ENCODE data around the gene DEAF1.

The DEAF1 gene

DNA sequence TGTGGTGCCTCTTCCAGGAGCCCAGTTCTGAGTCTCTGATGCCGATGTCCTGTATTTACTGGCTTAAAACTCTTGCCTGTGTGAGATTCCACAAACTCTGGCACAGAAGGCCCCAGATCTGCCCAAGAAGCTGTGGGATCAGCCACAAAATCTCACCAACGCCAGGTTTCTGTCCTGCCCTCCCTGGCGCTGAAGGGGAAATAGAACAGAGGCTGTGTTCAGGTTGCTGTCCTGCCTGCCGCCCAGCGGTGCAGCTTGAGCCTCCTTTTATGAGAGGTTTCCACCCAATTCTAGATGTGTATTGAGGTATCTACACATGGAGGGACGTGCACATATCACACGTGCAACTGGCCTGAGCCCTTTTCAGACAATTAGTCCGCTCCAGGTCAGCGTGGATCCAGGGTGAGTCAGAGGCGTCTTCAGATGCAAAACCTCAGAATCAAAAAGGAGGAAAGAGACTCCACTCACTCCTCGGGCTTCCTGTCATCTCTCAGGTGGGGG is 2.8 kb upstream of the DEAF1 start:
- TF ChIP-seq, protein P1, sequence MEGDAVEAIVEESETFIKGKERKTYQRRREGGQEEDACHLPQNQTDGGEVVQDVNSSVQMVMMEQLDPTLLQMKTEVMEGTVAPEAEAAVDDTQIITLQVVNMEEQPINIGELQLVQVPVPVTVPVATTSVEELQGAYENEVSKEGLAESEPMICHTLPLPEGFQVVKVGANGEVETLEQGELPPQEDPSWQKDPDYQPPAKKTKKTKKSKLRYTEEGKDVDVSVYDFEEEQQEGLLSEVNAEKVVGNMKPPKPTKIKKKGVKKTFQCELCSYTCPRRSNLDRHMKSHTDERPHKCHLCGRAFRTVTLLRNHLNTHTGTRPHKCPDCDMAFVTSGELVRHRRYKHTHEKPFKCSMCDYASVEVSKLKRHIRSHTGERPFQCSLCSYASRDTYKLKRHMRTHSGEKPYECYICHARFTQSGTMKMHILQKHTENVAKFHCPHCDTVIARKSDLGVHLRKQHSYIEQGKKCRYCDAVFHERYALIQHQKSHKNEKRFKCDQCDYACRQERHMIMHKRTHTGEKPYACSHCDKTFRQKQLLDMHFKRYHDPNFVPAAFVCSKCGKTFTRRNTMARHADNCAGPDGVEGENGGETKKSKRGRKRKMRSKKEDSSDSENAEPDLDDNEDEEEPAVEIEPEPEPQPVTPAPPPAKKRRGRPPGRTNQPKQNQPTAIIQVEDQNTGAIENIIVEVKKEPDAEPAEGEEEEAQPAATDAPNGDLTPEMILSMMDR (IDR thresholded peaks at IDR 0.05; ENCODE audit: control insufficient read depth, extremely low read depth, insufficient read depth), result no peak
- no peak for DNase-seq (ENCODE audit: low read depth)
- H3K4me3 ChIP-seq (ENCODE audit: low read depth, low read length), result no peak overlapping the region

DNA sequence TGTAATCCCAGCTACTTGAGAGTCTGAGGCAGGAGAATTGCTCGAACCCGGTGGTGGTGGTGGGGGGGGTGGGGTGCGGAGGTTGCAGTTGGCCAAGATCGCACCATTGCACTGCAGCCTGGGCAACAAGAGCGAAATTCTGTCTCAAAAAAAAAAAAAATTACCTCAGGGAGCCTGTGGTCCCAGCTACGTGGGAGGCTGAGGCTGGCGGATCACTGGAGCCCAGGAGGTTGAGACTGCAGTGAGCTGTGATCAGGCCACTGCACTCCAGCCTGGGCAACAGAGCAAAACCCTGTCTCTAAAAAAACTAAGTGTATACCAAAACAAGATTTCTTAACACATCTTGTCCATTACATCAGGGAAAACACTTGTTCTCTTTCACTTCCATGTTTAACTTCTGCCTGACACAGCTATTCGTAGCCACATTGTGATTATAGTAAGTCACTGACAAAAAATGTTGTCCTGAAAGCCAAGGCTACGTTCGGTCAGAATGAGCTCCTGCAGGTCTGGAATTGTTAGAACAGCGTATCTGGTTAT is 2.0 kb upstream of the DEAF1 start:
- TF ChIP-seq, protein P1 (IDR thresholded peaks at IDR 0.05; ENCODE audit: control insufficient read depth, extremely low read depth, insufficient read depth), result no peak
- DNase-seq (ENCODE audit: low read depth), result no peak
- H3K4me3 ChIP-seq (ENCODE audit: low read depth, low read length), result peak overlapping the region; percentile 88

DNA sequence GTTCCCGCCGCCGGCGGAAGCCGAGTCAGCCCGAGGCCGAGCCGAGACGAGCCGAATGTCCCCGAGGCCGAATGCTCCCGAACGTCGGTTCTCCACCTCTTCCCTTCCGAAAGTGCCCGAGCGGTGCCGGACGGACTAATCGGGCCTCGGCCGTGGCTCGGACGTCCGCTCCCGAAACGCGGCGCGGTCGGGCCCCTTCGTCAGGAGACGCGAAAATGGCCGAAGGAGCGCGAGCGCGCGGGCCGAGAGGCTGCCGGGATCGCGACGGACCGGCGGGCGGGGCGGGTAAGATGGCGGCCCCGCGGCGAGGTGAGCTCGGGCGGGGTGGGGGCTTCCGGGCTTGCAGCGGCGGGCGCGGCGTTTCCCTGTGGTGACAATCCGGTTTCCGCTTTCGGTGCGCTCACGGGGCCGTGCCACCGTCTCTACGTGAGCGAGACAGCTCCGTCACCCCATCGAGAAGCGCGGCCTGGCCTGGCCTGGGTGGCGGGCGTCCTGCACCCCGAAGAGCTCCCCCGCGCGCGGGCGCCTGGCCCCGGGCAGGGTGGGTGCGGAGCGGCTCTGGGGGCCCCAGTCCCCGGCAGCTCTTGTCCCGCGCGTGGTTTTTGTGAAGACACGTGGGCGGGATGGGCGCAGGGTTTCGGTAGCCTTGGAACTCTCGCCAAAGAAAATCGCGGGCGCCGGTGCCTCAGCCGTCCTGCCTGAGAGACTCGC is 671 bp upstream of the DEAF1 start, which contains the start of gene TMEM80:
TSS of gene TMEM80 (plus strand) at position 279 of the 711 bp plus-strand sequence. CDS start at position 291, 12 bp downstream.
- peak; percentile 86 for DNase-seq (ENCODE audit: low read depth)
- peak within 1 kb of the TSS; percentile 88 for H3K4me3 ChIP-seq (ENCODE audit: low read depth, low read length)
- TF ChIP-seq, protein P1 (IDR thresholded peaks at IDR 0.05; ENCODE audit: control insufficient read depth, extremely low read depth, insufficient read depth), result no peak

DNA sequence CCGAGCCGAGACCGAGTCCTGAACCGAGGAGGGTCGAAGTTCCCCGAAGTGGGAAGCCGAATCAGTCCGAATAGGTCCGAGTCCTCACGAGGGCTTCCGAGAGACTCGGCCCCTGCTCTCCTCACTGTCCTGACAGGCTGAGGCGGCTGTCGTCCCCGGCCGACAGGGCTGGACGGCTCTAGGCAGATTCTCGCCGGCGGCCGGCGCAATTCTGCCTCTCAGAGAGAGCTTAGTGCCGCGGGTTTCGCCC is 191 bp upstream of the DEAF1 start:
- H3K4me3 ChIP-seq (ENCODE audit: low read depth, low read length), result peak overlapping the region; percentile 88
- no peak for DNase-seq (ENCODE audit: low read depth)
- TF ChIP-seq, protein P1 (IDR thresholded peaks at IDR 0.05; ENCODE audit: control insufficient read depth, extremely low read depth, insufficient read depth), result no peak

DNA sequence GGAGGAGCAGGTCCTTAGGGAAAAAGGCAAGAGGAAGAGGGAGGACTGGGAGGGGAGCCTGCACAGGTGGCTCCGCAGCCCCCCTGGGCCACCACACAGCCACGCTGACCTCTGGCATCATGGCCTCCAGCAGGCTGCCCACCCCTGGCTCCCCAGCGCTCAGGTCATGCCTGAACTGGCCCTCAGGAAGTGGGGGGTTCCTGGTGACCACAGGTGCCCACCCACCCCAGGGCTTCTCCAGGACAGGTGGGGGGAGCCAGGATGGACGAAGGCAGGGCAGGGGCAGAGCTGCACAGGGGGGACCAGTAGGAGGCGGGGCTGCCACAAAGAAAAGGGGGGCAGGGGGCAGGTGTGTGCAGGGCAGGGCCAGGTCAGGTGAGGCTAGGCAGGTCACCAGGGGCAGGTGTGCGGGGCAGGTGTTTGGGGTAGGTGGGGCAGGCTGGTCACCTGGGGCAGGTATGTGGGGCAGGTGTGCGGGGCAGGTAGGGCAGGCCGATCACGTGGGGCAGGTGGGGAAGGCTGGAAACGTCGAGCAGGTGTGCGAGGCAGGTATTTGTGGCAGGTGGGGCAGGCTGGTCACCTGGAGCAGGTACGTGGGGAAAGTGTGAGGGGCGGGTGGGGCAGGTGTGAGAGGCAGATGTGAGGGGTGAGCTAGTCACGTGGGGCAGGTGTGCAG is 997 bp downstream of the DEAF1 start:
- peak overlapping the region; percentile 45 for H3K4me3 ChIP-seq (ENCODE audit: low read depth, low read length)
- TF ChIP-seq, protein P1 (IDR thresholded peaks at IDR 0.05; ENCODE audit: control insufficient read depth, extremely low read depth, insufficient read depth), result no peak
- no peak for DNase-seq (ENCODE audit: low read depth)

DNA sequence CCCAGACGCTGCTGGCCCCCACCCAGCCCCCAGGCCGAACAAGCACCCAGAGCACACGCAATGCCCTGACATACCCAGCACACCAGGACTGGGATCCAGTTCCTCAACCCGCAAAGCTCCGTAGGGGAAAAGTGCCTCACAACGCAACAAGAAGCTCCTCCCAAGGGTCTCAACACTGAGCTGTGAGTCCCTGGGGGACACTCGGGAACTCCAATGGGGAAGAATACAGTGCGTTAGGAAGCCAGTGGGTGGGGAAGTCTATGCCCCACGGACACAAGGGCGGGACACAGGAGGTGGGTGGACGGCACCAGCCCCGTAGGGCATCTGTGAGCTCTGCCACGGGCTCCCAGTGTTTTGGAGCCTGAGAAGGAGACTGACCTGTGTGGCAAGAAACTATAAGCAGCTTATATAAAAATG is 1.6 kb downstream of the DEAF1 start:
- H3K4me3 ChIP-seq (ENCODE audit: low read depth, low read length), result peak overlapping the region; percentile 45
- TF ChIP-seq, protein P1 (IDR thresholded peaks at IDR 0.05; ENCODE audit: control insufficient read depth, extremely low read depth, insufficient read depth), result no peak
- no peak for DNase-seq (ENCODE audit: low read depth)
